H9 (cell line): ENCODE measurements around the gene KCNN3. TPM values are rescaled to one million over a fixed set of nuclear protein-coding genes. Genes with fewer than 3 reads are reported as not detected.

Source experiments
- DNase-seq: peaks from one replicate; pipeline ENCODE4 v3.0.0-alpha.2; 2017
- H2AFZ ChIP-seq: one replicate; pipeline ENCODE4 v1.6.1; 2013; ENCODE audit warnings: mild to moderate bottlenecking, low read length, control low read depth, moderate library complexity
- H2AK5ac ChIP-seq: 2 replicates; pipeline ENCODE4 v1.6.1; 2013; ENCODE audit warnings: low read length, control low read depth, mixed read lengths; ENCODE audit not compliant: insufficient read length
- H2BK120ac ChIP-seq: one replicate; pipeline ENCODE4 v1.6.1; 2013; ENCODE audit warnings: low read depth, mild to moderate bottlenecking, low read length, control low read depth, inconsistent platforms; ENCODE audit not compliant: poor library complexity, severe bottlenecking
- H2BK12ac ChIP-seq: 2 replicates; pipeline ENCODE4 v1.6.1; 2013; ENCODE audit warnings: low read length, control low read depth, mixed read lengths, low read depth; ENCODE audit not compliant: insufficient read length
- H2BK15ac ChIP-seq: 2 replicates; pipeline ENCODE4 v1.6.1; 2013; ENCODE audit warnings: low read depth, low read length, control low read depth
- H2BK20ac ChIP-seq: one replicate; pipeline ENCODE4 v1.6.1; 2013; ENCODE audit warnings: low read depth, mild to moderate bottlenecking, low read length, control low read depth, inconsistent platforms; ENCODE audit not compliant: poor library complexity, severe bottlenecking
- H2BK5ac ChIP-seq: 2 replicates; pipeline ENCODE4 v1.6.1; 2013; ENCODE audit warnings: low read length, control low read depth, mixed read lengths; ENCODE audit not compliant: insufficient read length
- H3K14ac ChIP-seq: 2 replicates; pipeline ENCODE4 v1.6.1; 2013; ENCODE audit warnings: low read length, control low read depth; ENCODE audit not compliant: insufficient read depth
- H3K18ac ChIP-seq: 2 replicates; pipeline ENCODE4 v1.6.1; 2013; ENCODE audit warnings: low read depth, mild to moderate bottlenecking, mixed read lengths, low read length, control low read depth; ENCODE audit not compliant: insufficient read length
- H3K23ac ChIP-seq: 2 replicates; pipeline ENCODE4 v1.6.1; 2013; ENCODE audit warnings: low read length, control low read depth, mixed read lengths, low read depth; ENCODE audit not compliant: insufficient read length
- H3K23me2 ChIP-seq: 2 replicates; pipeline ENCODE4 v1.6.1; 2013; ENCODE audit warnings: low read depth, mild to moderate bottlenecking, mixed read lengths, low read length, control low read depth; ENCODE audit not compliant: insufficient read length, poor library complexity, severe bottlenecking
- H3K27ac ChIP-seq: 2 replicates; pipeline ENCODE4 v1.5.1; 2013; ENCODE audit warnings: low read length, control low read depth, mixed read lengths, low read depth; ENCODE audit not compliant: insufficient read length
- H3K27me3 ChIP-seq: 2 replicates; pipeline ENCODE4 v1.6.1; 2013; ENCODE audit warnings: low read length, control low read depth, inconsistent platforms; ENCODE audit not compliant: insufficient read depth
- H3K4ac ChIP-seq: 2 replicates; pipeline ENCODE4 v1.6.1; 2013; ENCODE audit warnings: low read depth, mild to moderate bottlenecking, control low read depth, inconsistent platforms, low read length, moderate library complexity
- H3K4me1 ChIP-seq: 2 replicates; pipeline ENCODE4 v1.6.1; 2013; ENCODE audit warnings: low read length, control low read depth, inconsistent platforms; ENCODE audit not compliant: insufficient read depth
- H3K4me2 ChIP-seq: 2 replicates; pipeline ENCODE4 v1.6.1; 2013; ENCODE audit warnings: low read length, control low read depth, mixed read lengths; ENCODE audit not compliant: insufficient read length, insufficient read depth
- H3K56ac ChIP-seq: 2 replicates; pipeline ENCODE4 v1.6.1; 2013; ENCODE audit warnings: low read depth, mild to moderate bottlenecking, mixed read lengths, low read length, control low read depth; ENCODE audit not compliant: insufficient read length
- H3K79me1 ChIP-seq: 2 replicates; pipeline ENCODE4 v1.6.1; 2013; ENCODE audit warnings: low read depth, mild to moderate bottlenecking, moderate library complexity, low read length, control low read depth, inconsistent platforms; ENCODE audit not compliant: insufficient read depth, poor library complexity, severe bottlenecking
- H3K79me2 ChIP-seq: 2 replicates; pipeline ENCODE4 v1.6.1; 2013; ENCODE audit warnings: low read length, control low read depth, inconsistent platforms; ENCODE audit not compliant: insufficient read depth
- H3K9ac ChIP-seq: 2 replicates; pipeline ENCODE4 v1.6.1; 2013; ENCODE audit warnings: low read length, control low read depth, mixed read lengths; ENCODE audit not compliant: insufficient read length; ENCODE audit errors: extremely low read depth
- H3K9me3 ChIP-seq: one replicate; pipeline ENCODE4 v1.6.1; 2013; ENCODE audit warnings: low read depth, low read length, inconsistent platforms; ENCODE audit not compliant: control insufficient read depth
- H3T11ph ChIP-seq: one replicate; pipeline ENCODE4 v1.6.1; 2013; ENCODE audit warnings: mild to moderate bottlenecking, low read length, control low read depth, inconsistent platforms
- H4K20me1 ChIP-seq: one replicate; pipeline ENCODE4 v1.6.1; 2013; ENCODE audit not compliant: control insufficient read depth, insufficient read length, insufficient read depth
- H4K5ac ChIP-seq: 2 replicates; pipeline ENCODE4 v1.6.1; 2013; ENCODE audit warnings: low read depth, mild to moderate bottlenecking, mixed read lengths, low read length, control low read depth; ENCODE audit not compliant: insufficient read length
- H4K8ac ChIP-seq: replicated peaks from 2 replicates; pipeline ENCODE4 v1.6.1; 2013; ENCODE audit warnings: low read length, control low read depth, mixed read lengths, low read depth; ENCODE audit not compliant: insufficient read length
- H4K91ac ChIP-seq: 2 replicates; pipeline ENCODE4 v1.6.1; 2013; ENCODE audit warnings: low read depth, mild to moderate bottlenecking, moderate library complexity, mixed read lengths, low read length, control low read depth; ENCODE audit not compliant: insufficient read length
- H3K27ac Mint-ChIP-seq, 3 experiments: 2 replicates in 2 of 3; 3 replicates in 1 of 3; pipeline ENCODE4 v1.8.0; 2020 to 2021; ENCODE audit warnings: mixed read lengths in 3 of 3, mild to moderate bottlenecking in 1 of 3, moderate library complexity in 1 of 3
- H3K27me3 Mint-ChIP-seq: 2 replicates; pipeline ENCODE4 v1.8.0; 2021; ENCODE audit warnings: low read depth, mild to moderate bottlenecking, moderate library complexity, mixed read lengths
- H3K36me3 Mint-ChIP-seq, 3 experiments: 2 replicates in 2 of 3; 3 replicates in 1 of 3; pipeline ENCODE4 v1.8.0; 2020 to 2021; ENCODE audit warnings: low read depth in 3 of 3, mixed read lengths in 3 of 3; ENCODE audit not compliant: insufficient read depth in 1 of 3
- H3K4me1 Mint-ChIP-seq, 2 experiments: 2 replicates each; pipeline ENCODE4 v1.8.0; 2020; ENCODE audit warnings: mixed read lengths in 2 of 2
- H3K4me3 Mint-ChIP-seq, 2 experiments: 2 replicates in 1 of 2; 3 replicates in 1 of 2; pipeline ENCODE4 v1.8.0; 2020 to 2021; ENCODE audit warnings: mild to moderate bottlenecking in 2 of 2, mixed read lengths in 2 of 2, moderate library complexity in 1 of 2
- H3K9me3 Mint-ChIP-seq, 2 experiments: 2 replicates in 1 of 2; 3 replicates in 1 of 2; pipeline ENCODE4 v1.8.0; 2020; ENCODE audit warnings: mild to moderate bottlenecking in 2 of 2, mixed read lengths in 2 of 2, moderate library complexity in 1 of 2
- WGBS: extraction: QIAGEN DNeasy Blood & Tissue Kit; methylation state at CpG from one replicate; pipeline ENCODE4 v1.1.7; 2013; ENCODE audit warnings: missing lambda C conversion rate, low lambda C conversion rate, mixed read lengths; ENCODE audit not compliant: insufficient read length; ENCODE audit errors: extremely low coverage; 5-methylcytosine and 5-hydroxymethylcytosine counted together
- total RNA-seq: library from RNA; stranded (reverse); gene quantifications from 2 replicates; pipeline ENCODE4 v1.2.1, GENCODE V29; 2021
- TF ChIP-seq, protein P1 (sequence below): fragments of 200-600 bp; sonication (generic); conservative IDR thresholded peaks from 3 replicates; pipeline ENCODE4 v1.8.0; 2021; ENCODE audit warnings: antibody characterized with exemption, mild to moderate bottlenecking

Gene KCNN3
- total RNA-seq, 1 experiment from 2014 or later: 0.83 TPM

- TF ChIP-seq, protein P1, sequence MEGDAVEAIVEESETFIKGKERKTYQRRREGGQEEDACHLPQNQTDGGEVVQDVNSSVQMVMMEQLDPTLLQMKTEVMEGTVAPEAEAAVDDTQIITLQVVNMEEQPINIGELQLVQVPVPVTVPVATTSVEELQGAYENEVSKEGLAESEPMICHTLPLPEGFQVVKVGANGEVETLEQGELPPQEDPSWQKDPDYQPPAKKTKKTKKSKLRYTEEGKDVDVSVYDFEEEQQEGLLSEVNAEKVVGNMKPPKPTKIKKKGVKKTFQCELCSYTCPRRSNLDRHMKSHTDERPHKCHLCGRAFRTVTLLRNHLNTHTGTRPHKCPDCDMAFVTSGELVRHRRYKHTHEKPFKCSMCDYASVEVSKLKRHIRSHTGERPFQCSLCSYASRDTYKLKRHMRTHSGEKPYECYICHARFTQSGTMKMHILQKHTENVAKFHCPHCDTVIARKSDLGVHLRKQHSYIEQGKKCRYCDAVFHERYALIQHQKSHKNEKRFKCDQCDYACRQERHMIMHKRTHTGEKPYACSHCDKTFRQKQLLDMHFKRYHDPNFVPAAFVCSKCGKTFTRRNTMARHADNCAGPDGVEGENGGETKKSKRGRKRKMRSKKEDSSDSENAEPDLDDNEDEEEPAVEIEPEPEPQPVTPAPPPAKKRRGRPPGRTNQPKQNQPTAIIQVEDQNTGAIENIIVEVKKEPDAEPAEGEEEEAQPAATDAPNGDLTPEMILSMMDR: no peak
- no peak overlapping the region for H2BK5ac ChIP-seq
- H3K36me3 Mint-ChIP-seq: no peaks in the 10 kb centered on the region
- no peak overlapping the region for H3K23ac ChIP-seq
- no peaks in the 10 kb centered on the region for H3K79me2 ChIP-seq
- WGBS: no CpG with 5 or more reads among the region's 6 CpGs
- H3K9me3 ChIP-seq: no peaks in the 10 kb centered on the region
- no peak overlapping the region for H4K91ac ChIP-seq
- no peak overlapping the region for H3K4me2 ChIP-seq
- H3K79me1 ChIP-seq: no peaks in the 10 kb centered on the region
- no peak overlapping the region for H3K27ac ChIP-seq
- no peak overlapping the region for H3K27ac Mint-ChIP-seq
- no peak overlapping the region for H2AK5ac ChIP-seq
- H4K5ac ChIP-seq: no peak overlapping the region
- no peak overlapping the region for H4K8ac ChIP-seq
- H3K4me3 Mint-ChIP-seq: no peak overlapping the region
- H3K27me3 ChIP-seq: no peaks in the 10 kb centered on the region
- H3K23me2 ChIP-seq: no peaks in the 10 kb centered on the region
- no peak overlapping the region for H2BK20ac ChIP-seq
- no peak overlapping the region for H2AFZ ChIP-seq
- no peak for DNase-seq
- no peak overlapping the region for H3T11ph ChIP-seq
- H3K27me3 Mint-ChIP-seq: peaks cover 10% of the 10 kb centered on the region
- H3K4me1 ChIP-seq: no peaks in the 10 kb centered on the region
- no peak overlapping the region for H2BK120ac ChIP-seq
- no peaks in the 10 kb centered on the region for H4K20me1 ChIP-seq
- H3K9me3 Mint-ChIP-seq: no peaks in the 10 kb centered on the region
- no peak overlapping the region for H3K18ac ChIP-seq
- H3K4ac ChIP-seq: no peak overlapping the region
- H2BK12ac ChIP-seq: no peak overlapping the region
- no peak overlapping the region for H3K56ac ChIP-seq
- H2BK15ac ChIP-seq: no peak overlapping the region
- no peak overlapping the region for H3K14ac ChIP-seq
- H3K4me1 Mint-ChIP-seq: peaks cover 2 to 3% of the 10 kb centered on the region in 2 experiments; a peak in 1 of 4 replicates
- no peak overlapping the region for H3K9ac ChIP-seq
These were observed 72.9 kb downstream of the KCNN3 start for GRCh38 chr1:154797175-154797574.
